ENCODE measurements around the gene PRKCZ.

DNA sequence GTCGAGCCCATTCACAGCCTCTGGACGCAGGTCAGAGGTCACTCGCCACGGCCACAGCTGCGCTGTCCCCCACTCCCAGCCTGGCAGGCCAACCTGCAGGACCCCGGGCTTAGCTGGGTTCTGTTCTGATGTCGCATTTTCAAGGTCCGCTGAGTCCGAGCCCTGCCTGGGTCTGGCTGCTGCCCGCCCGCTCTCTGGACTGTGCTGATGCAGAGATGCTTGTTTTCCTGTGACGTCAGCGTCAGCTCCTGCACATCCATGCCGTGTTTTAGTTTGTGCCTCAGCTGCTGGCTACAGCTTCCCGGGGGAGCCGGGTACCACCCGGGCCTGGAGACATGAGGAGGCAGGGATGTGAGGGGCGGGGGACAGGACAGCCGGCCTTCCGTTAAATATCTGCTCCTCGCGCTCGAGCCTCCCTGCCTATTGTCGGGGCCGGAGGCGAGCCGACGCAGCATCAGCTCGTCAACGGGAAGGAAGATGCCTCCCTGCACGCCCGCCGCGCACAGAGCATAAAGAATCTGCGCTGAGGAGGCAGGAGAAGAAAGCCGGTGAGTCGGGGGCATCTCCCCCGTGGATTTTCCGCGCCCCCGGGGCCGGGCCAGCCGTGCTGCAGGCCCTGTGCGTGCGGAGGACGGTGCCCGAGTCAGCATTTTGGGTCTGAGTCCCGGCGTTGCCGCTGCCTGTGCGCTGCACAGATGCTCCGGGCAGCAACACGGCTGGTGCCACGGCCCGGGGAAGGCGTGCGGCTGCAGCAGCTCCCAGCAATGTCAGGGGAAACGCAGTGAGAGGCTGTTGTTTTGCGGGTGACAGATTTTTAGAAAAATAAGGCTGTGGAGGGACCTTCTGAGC lies 23.4 kb downstream of the PRKCZ start:
- TF ChIP-seq, protein P1, sequence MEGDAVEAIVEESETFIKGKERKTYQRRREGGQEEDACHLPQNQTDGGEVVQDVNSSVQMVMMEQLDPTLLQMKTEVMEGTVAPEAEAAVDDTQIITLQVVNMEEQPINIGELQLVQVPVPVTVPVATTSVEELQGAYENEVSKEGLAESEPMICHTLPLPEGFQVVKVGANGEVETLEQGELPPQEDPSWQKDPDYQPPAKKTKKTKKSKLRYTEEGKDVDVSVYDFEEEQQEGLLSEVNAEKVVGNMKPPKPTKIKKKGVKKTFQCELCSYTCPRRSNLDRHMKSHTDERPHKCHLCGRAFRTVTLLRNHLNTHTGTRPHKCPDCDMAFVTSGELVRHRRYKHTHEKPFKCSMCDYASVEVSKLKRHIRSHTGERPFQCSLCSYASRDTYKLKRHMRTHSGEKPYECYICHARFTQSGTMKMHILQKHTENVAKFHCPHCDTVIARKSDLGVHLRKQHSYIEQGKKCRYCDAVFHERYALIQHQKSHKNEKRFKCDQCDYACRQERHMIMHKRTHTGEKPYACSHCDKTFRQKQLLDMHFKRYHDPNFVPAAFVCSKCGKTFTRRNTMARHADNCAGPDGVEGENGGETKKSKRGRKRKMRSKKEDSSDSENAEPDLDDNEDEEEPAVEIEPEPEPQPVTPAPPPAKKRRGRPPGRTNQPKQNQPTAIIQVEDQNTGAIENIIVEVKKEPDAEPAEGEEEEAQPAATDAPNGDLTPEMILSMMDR (IDR thresholded peaks at IDR 0.05), result no peak
- TF ChIP-seq POLR2A (IDR thresholded peaks at IDR 0.05), result no peak

All from heart left ventricle (tissue), 13 donors.